GM12875 (cell line): Measurements from ENCODE around the gene BABAM2.

Experiments used
- H3K4me3 ChIP-seq: one replicate; pipeline ENCODE4 v1.5.1; 2011; ENCODE audit warnings: low read depth, low read length, control low read depth
- TF ChIP-seq, protein P1 (sequence below): IDR thresholded peaks from 2 replicates; pipeline ENCODE4 v1.5.1; 2011; ENCODE audit warnings: low read depth, mild to moderate bottlenecking, control low read depth, inconsistent platforms, low read length, moderate library complexity, borderline replicate concordance; ENCODE audit not compliant: insufficient read depth

Gene BABAM2

DNA sequence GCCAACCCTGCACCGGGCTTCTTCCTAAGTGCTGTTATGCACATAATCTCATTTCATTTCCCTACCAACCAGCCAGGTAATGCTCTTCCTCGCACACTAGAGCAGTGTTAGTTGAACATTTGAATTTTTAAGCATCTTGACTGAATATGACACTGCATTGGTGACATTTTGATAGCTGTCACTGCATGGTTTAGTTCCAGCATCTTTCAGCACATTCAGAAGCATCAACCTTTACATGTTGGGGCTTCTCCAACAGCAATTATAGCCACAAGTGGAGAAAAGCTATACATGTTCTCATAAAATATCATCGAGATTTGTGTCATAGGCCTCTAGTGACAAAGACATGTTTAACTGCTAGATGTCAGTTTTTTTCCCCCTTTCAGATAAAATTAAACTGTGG is 272.0 kb downstream of the BABAM2 start:
- H3K4me3 ChIP-seq = no peak overlapping the region
- TF ChIP-seq, protein P1, sequence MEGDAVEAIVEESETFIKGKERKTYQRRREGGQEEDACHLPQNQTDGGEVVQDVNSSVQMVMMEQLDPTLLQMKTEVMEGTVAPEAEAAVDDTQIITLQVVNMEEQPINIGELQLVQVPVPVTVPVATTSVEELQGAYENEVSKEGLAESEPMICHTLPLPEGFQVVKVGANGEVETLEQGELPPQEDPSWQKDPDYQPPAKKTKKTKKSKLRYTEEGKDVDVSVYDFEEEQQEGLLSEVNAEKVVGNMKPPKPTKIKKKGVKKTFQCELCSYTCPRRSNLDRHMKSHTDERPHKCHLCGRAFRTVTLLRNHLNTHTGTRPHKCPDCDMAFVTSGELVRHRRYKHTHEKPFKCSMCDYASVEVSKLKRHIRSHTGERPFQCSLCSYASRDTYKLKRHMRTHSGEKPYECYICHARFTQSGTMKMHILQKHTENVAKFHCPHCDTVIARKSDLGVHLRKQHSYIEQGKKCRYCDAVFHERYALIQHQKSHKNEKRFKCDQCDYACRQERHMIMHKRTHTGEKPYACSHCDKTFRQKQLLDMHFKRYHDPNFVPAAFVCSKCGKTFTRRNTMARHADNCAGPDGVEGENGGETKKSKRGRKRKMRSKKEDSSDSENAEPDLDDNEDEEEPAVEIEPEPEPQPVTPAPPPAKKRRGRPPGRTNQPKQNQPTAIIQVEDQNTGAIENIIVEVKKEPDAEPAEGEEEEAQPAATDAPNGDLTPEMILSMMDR = no peak

DNA sequence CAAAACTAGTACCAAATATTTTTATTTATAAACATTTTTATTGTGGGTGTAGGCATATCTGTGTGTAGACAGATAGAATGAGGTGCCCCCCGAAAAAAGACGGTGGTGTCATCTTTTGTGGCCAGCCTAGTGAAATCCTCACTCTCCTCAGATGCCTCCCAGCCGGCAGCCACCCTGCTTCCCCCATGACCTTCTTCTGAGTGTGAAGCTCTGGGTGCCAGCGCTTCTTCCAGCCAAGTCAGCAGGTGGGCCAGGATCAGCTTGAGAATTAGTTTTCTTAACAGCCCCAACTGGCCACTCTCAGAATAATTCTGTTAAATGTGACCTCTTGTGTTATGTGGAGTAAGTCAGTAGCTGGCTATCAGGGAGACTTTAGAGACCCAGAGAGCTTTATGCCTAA is 272.5 kb downstream of the BABAM2 start:
- H3K4me3 ChIP-seq = no peak overlapping the region
- TF ChIP-seq, protein P1 = no peak

DNA sequence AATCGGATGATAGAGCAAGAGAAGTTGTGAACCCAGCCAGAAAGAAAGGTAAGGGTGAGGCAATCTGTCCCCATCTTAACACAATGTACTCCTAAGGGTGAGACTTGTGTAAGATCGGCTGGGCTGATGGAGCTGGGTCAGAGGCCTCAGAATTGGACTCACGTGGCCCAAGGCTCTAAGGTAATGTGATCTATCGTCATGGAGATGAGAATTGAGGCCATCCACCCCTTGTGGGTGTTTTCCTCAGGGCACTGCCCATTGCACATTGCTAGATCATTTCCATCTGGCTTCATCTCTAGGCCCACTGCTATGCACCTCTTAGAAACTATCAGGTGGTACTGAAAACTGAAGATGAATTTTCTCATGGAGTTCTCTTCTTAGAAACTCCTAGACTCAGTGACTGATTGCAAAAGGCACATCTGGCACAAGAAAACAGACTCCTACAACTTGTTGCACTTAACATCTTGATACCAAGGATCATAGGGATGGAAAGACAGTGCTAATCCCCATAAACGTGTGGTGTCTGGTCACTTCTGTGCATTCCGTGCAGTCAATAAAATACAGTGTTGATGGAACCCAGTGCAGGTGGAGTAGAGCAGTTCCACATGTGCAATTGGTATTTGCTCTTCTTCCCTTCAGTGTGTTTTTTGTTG is 273.2 kb downstream of the BABAM2 start:
- H3K4me3 ChIP-seq = no peak overlapping the region
- TF ChIP-seq, protein P1 = no peak

DNA sequence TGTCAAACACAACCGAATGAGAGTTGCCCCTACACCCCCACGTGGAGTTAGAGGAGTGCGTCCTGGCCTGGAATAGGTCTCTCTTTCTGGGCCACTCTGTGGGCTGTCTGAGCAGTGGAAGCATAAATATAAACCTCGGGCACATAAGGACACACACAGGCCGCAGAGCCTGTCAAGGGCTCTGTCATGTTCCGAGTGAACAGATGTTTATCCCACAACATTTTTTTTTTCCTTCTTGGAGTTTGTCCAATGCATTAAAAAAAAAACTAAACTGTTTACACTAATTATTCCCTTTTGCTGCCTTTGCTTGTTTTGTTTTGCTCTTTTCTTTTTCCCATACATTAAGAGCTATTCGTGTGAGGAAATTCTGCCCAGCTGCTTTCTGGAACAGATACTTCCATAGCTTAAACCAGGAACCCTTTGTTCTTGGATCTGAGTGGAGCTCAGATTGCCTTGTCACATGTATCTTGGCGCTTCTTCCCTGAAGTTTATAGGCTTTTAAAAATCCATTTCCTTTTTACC is 273.8 kb downstream of the BABAM2 start:
- H3K4me3 ChIP-seq = no peak overlapping the region
- TF ChIP-seq, protein P1 = no peak

DNA sequence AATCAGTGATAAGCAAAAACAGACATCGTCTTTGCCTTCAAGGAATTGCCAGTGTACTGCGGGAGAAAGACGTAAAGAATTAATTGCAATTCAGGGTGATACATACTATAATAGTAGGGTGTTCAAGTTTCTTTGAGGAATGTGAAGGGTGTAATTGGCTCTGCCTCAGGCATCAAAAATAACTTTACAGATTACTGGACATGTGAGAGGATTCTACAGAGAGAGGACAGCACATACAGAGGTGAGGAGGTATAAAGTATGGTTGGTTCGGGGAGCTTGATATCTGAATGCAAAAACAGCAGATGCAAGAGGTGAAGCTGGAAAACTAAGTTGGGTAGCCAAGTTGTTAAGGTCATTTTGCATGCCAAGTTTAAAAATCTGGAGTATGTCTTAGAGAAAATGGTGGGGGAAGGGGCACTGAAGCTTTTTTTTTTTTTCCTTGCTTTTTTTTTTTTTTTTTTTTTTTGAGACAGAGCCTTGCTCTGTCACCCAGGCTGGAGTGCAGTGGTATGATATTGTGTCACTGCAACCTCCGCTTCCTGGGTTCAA is 274.6 kb downstream of the BABAM2 start:
- no peak overlapping the region for H3K4me3 ChIP-seq
- TF ChIP-seq, protein P1 = no peak

DNA sequence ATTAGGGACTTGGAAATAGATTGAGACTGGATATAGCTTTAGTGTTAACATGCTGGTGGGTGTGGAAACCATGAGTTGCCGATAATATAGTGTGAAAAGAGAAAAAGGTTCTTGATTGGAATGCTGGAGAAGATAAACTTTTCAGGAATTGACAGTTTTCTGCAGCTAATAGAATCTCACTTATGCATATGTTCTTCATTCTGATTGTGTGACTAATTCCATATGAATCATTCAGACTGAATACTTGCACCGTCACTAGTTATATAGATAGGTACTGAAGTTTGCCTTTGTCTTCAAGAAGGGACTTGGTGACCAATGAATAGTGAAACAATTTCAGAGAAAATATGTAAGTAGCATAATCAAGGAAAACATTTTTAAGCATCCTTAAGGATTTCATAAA is 276.4 kb downstream of the BABAM2 start:
- TF ChIP-seq, protein P1 = no peak
- no peak overlapping the region for H3K4me3 ChIP-seq

DNA sequence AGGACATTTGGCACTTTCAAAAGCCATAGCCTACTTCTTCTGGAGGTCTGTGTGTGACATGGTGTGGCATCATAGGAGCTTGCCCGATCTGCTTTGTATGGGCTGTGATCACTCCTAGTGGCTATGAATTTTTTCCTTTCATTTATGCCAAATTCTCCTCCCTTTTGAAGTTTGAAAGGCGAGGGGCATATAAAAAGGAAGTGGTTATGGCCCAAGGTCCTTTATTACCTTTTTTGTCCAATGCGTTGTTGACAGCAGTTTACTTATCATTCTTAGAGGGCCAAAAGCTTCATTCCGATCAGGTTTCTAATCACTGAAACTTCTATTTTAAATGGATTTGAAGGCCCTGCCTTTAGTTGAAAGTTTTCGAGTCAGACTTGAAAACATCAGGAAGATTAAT is 277.8 kb downstream of the BABAM2 start:
- TF ChIP-seq, protein P1 = no peak
- H3K4me3 ChIP-seq = no peak overlapping the region
